Fibroblast of skin of scalp (primary cell): ENCODE results near the gene TTC12.

Source experiments
- DNase-seq: peaks from one replicate; pipeline ENCODE4 v3.0.0-alpha.2; 2013

The TTC12 gene

GRCh38 chr11:113377681-113378412 lies 63.5 kb downstream of the TTC12 start:
- peak; percentile 55 for DNase-seq

- DNase-seq, result no peak
These were observed 64.3 kb downstream of the TTC12 start for GRCh38 chr11:113378692-113379091.

- no peak for DNase-seq
These were observed 67.7 kb downstream of the TTC12 start for GRCh38 chr11:113382121-113382520.

GRCh38 chr11:113384551-113384950 lies 70.2 kb downstream of the TTC12 start:
- DNase-seq, result peak; percentile 63

GRCh38 chr11:113385749-113386148 lies 71.4 kb downstream of the TTC12 start:
- DNase-seq, result no peak

GRCh38 chr11:113386866-113387265 lies 72.5 kb downstream of the TTC12 start:
- no peak for DNase-seq

GRCh38 chr11:113387605-113388211 lies 73.3 kb downstream of the TTC12 start, which contains the start of gene ANKK1:
ANKK1 (plus strand) TSS chr11:113387779; CDS start chr11:113387885, 106 bp downstream.
- DNase-seq, result no peak

- no peak for DNase-seq
These were observed 74.9 kb downstream of the TTC12 start for GRCh38 chr11:113389272-113389671.

- no peak for DNase-seq
These were observed 78.0 kb downstream of the TTC12 start for GRCh38 chr11:113392236-113392921.

GRCh38 chr11:113393501-113393985 lies 79.2 kb downstream of the TTC12 start:
- no peak for DNase-seq

GRCh38 chr11:113394919-113395318 lies 80.5 kb downstream of the TTC12 start:
- DNase-seq, result no peak

- no peak for DNase-seq
These were observed 81.5 kb downstream of the TTC12 start for GRCh38 chr11:113395782-113396336.

GRCh38 chr11:113396690-113397089 lies 82.3 kb downstream of the TTC12 start:
- DNase-seq, result no peak

- no peak for DNase-seq
These were observed 82.8 kb downstream of the TTC12 start for GRCh38 chr11:113397212-113397611.

GRCh38 chr11:113397821-113398220 lies 83.4 kb downstream of the TTC12 start:
- no peak for DNase-seq

- DNase-seq, result no peak
These were observed 84.5 kb downstream of the TTC12 start for GRCh38 chr11:113398669-113399430.

GRCh38 chr11:113400631-113401230 lies 86.3 kb downstream of the TTC12 start:
- DNase-seq, result no peak

- DNase-seq, result peak; percentile 7
These were observed 87.3 kb downstream of the TTC12 start for GRCh38 chr11:113401718-113402117.

GRCh38 chr11:113404859-113405430 lies 90.6 kb downstream of the TTC12 start:
- no peak for DNase-seq

GRCh38 chr11:113405724-113406478 lies 91.5 kb downstream of the TTC12 start:
- no peak for DNase-seq

GRCh38 chr11:113407163-113407562 lies 92.8 kb downstream of the TTC12 start:
- DNase-seq, result no peak
